Uterus (tissue), 4 donors: ENCODE results near the gene LUZP2. TPM values are rescaled to one million over a fixed set of nuclear protein-coding genes. Genes with fewer than 3 reads are reported as not detected.

Experiments used
- DNase-seq, 2 donors: peaks; one replicate each; pipeline ENCODE4 v3.0.0-alpha.2; 2019 to 2020
- H3K27ac ChIP-seq, 2 donors: fragments of 200-600 bp; sonication (generic); 1 replicate in 1 of 2; 2 replicates in 1 of 2; pipeline ENCODE4 v1.5.1; 2016 to 2018
- H3K27me3 ChIP-seq, 2 donors: fragments of 200-600 bp; sonication (generic); one replicate each; pipeline ENCODE4 v1.5.1; 2018 to 2019; ENCODE audit warnings: control low read depth in 1 of 2
- H3K36me3 ChIP-seq, 2 donors: fragments of 200-600 bp; sonication (generic); one replicate each; pipeline ENCODE4 v1.5.1; 2019; ENCODE audit warnings: control low read depth in 1 of 2
- H3K4me1 ChIP-seq, 2 donors: fragments of 200-600 bp; sonication (generic); one replicate each; pipeline ENCODE4 v1.5.1; 2018 to 2019; ENCODE audit warnings: control low read depth in 1 of 2
- H3K4me3 ChIP-seq, 2 donors: fragments of 200-600 bp; sonication (generic); 1 replicate in 1 of 2; 2 replicates in 1 of 2; pipeline ENCODE4 v1.5.1; 2018 to 2019; ENCODE audit warnings: mild to moderate bottlenecking in 1 of 2
- H3K9me3 ChIP-seq, 2 donors: fragments of 200-600 bp; sonication (generic); one replicate each; pipeline ENCODE4 v1.5.1; 2019; ENCODE audit warnings: control low read depth in 1 of 2
- POLR2A ChIP-seq, 2 donors: fragments of 450-650 bp; IDR thresholded peaks; one replicate each; pipeline ENCODE4 v1.6.1; 2016; ENCODE audit warnings: antibody characterized with exemption in 2 of 2, mild to moderate bottlenecking in 1 of 2, moderate library complexity in 1 of 2
- intact Hi-C: fragments of 100-400 bp; cut with DNase I; formaldehyde crosslinking; loops from one replicate; pipeline ENCODE4 v1.15.1; 2023; ENCODE audit warnings: low total_unique reads
- total RNA-seq, 4 donors: library from RNA; depleted of rRNA in 3 of 4; stranded (reverse); fragments of >200 nt in 3 of 4; gene quantifications; one replicate each; pipeline versions ENCODE4 v1.1.0 to v1.2.4, GENCODE V29; 2014 to 2023
- TF ChIP-seq, protein P1 (sequence below), 4 experiments: fragments of 200-600 bp in 2 of 4; fragments of 450-650 bp in 2 of 4; sonication (generic) in 2 of 4; IDR thresholded peaks; one replicate each; pipeline ENCODE4 v1.5.1; 2016 to 2019; ENCODE audit warnings: antibody characterized with exemption in 4 of 4, mild to moderate bottlenecking in 2 of 4, moderate library complexity in 1 of 4
- donor health status: DM: yes; HTN: yes; CAD: no.

LUZP2 gene
- total RNA-seq, 4 donors from 2014 or later = 0.24 to 13.8 TPM; not detected in 2

DNA sequence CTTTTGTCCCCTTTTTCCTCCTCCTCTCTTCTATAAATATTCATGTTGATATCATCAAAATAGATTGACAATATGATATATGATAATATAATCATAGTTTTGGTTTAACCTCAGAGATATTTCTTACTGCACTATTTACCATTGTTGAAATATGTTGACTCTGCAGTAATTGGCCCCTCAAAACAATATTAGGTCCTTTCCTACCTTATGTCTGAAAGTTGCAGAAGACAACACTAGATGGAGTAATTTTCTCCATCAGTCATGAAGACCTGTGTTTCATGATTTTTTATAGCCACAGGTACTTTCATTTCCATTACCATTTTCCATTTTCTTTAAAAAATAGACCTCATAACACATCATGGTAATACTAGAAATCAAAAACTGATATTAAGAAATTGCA lies 284.4 kb downstream of the LUZP2 start:
- no peaks in the 10 kb centered on the region for H3K4me1 ChIP-seq
- TF ChIP-seq, protein P1, sequence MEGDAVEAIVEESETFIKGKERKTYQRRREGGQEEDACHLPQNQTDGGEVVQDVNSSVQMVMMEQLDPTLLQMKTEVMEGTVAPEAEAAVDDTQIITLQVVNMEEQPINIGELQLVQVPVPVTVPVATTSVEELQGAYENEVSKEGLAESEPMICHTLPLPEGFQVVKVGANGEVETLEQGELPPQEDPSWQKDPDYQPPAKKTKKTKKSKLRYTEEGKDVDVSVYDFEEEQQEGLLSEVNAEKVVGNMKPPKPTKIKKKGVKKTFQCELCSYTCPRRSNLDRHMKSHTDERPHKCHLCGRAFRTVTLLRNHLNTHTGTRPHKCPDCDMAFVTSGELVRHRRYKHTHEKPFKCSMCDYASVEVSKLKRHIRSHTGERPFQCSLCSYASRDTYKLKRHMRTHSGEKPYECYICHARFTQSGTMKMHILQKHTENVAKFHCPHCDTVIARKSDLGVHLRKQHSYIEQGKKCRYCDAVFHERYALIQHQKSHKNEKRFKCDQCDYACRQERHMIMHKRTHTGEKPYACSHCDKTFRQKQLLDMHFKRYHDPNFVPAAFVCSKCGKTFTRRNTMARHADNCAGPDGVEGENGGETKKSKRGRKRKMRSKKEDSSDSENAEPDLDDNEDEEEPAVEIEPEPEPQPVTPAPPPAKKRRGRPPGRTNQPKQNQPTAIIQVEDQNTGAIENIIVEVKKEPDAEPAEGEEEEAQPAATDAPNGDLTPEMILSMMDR (IDR thresholded peaks at IDR 0.05) = no peak
- no peak for TF ChIP-seq POLR2A (IDR thresholded peaks at IDR 0.05)
- H3K27ac ChIP-seq = no peak overlapping the region
- H3K4me3 ChIP-seq = no peak overlapping the region
- intact Hi-C loops = no loop called here
- DNase-seq = no peak
- H3K9me3 ChIP-seq = no peaks in the 10 kb centered on the region
- no peaks in the 10 kb centered on the region for H3K27me3 ChIP-seq
- no peaks in the 10 kb centered on the region for H3K36me3 ChIP-seq

DNA sequence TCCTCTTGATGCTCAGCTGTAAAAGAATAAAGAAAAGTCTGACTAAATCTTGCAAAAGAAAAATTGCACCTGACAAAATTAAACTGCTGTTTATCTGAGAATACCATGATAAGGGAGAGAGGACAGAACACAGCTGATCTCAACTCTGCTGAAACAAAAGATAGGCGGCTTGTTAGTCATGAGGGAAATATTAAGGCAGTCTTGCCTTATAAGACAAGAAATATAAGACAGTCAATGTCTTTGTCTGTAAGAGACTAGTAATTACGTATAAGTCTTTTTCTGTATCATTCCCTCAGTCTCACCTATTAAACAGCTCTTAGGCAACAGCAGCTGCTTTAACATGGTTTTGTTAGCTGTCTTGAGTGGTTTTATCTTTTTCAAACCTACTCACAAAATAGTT lies 296.6 kb downstream of the LUZP2 start:
- DNase-seq = no peak
- H3K27ac ChIP-seq = no peak overlapping the region
- intact Hi-C loops = no loop called here
- H3K4me1 ChIP-seq = no peaks in the 10 kb centered on the region
- TF ChIP-seq, protein P1 (IDR thresholded peaks at IDR 0.05) = no peak
- TF ChIP-seq POLR2A (IDR thresholded peaks at IDR 0.05) = no peak
- H3K36me3 ChIP-seq = no peaks in the 10 kb centered on the region
- no peak overlapping the region for H3K4me3 ChIP-seq
- no peaks in the 10 kb centered on the region for H3K9me3 ChIP-seq
- no peaks in the 10 kb centered on the region for H3K27me3 ChIP-seq

DNA sequence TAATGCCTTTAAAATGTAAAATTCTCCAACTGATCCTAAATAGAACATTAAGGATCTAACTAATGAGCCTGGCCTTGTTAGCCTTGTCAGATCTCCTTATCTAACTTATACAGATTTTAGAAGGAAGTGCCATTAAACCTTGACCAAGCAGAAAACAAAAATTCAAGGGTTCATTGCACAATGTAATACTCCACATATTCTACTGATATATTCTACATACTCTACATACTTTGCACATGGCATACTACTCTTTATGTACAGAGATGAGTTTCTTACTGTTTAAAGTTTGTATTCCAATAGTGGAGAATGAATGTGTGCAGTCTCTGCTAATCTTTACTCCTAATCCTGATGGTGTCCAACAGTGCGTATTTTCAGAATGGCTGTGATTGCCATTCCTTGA lies 297.2 kb downstream of the LUZP2 start:
- intact Hi-C loops = no loop called here
- no peak for DNase-seq
- TF ChIP-seq, protein P1 (IDR thresholded peaks at IDR 0.05) = no peak
- TF ChIP-seq POLR2A (IDR thresholded peaks at IDR 0.05) = no peak
- Histone ChIP-seq H3K36me3 (no peaks in the 10 kb centered on the region), H3K9me3 (no peaks in the 10 kb centered on the region), H3K4me1 (no peaks in the 10 kb centered on the region), H3K4me3 (no peak overlapping the region), H3K27ac (no peak overlapping the region), H3K27me3 (no peaks in the 10 kb centered on the region)

DNA sequence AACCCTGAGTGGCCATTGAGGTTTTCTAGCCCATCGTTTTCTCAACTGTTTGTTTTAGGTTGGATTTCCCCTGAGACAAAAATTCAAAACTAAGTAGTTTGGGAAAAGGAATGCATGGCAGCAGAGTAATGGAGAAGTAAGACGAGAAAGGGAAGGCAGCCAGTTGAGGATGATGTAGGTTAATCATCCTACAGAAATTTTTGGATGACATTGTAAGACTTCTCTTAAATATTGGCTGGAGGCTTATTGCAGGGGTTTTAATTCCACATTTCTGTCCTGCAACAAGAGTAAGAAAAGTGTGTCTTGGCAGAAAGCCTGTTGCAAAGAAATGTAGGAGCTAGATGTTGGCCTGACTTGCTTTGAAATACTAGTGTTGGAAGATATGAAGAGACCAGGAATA lies 308.8 kb downstream of the LUZP2 start:
- no peak overlapping the region for H3K4me3 ChIP-seq
- intact Hi-C loops = no loop called here
- no peaks in the 10 kb centered on the region for H3K4me1 ChIP-seq
- TF ChIP-seq, protein P1 (IDR thresholded peaks at IDR 0.05) = no peak
- TF ChIP-seq POLR2A (IDR thresholded peaks at IDR 0.05) = no peak
- DNase-seq = no peak
- H3K27ac ChIP-seq = no peak overlapping the region
- H3K9me3 ChIP-seq = no peaks in the 10 kb centered on the region
- H3K36me3 ChIP-seq = no peaks in the 10 kb centered on the region
- H3K27me3 ChIP-seq = no peaks in the 10 kb centered on the region

DNA sequence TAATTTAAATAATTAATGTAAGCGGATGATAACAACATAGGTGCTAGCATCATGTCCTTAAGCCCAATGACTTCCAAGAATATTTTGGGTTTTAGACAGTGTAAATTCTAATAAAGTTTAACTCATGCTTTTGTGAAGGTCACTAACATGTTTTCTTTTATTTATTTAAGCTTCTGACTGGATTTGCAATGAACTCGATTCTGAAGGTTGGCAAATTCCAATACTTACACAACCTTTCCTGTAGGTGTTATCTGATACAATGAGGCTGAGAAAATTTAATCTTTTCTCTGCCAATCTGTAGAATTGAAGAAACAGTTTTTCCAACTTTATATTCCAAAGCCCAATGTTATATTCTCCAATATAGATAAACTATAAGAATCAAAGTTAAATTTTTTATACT lies 311.3 kb downstream of the LUZP2 start:
- TF ChIP-seq POLR2A (IDR thresholded peaks at IDR 0.05) = no peak
- TF ChIP-seq, protein P1 (IDR thresholded peaks at IDR 0.05) = no peak
- no peak overlapping the region for H3K4me3 ChIP-seq
- H3K9me3 ChIP-seq = no peaks in the 10 kb centered on the region
- H3K27me3 ChIP-seq = no peaks in the 10 kb centered on the region
- intact Hi-C loops = no loop called here
- H3K36me3 ChIP-seq = no peaks in the 10 kb centered on the region
- H3K27ac ChIP-seq = no peak overlapping the region
- H3K4me1 ChIP-seq = no peaks in the 10 kb centered on the region
- DNase-seq = no peak
